HFF-Myc (cell line): ENCODE data around the gene CPSF4.
"Not testable (repeated sequence)": the region's sequence is repeated elsewhere in the genome, so short reads cannot be mapped to it uniquely, and the experiment has no call there.

Experiments used
- DNase-seq: peaks from one replicate; pipeline ENCODE4 v3.0.0-alpha.2; 2011; ENCODE audit warnings: low read depth; ENCODE audit errors: extremely low read depth
- H3K4me3 ChIP-seq: replicated peaks from 2 replicates; pipeline ENCODE4 v1.5.1; 2011; ENCODE audit warnings: low read depth, mild to moderate bottlenecking, control low read depth, low read length
- TF ChIP-seq, protein P1 (sequence below): IDR thresholded peaks from 2 replicates; pipeline ENCODE4 v1.5.1; 2012; ENCODE audit warnings: mild to moderate bottlenecking, low read depth, low read length, control low read depth; ENCODE audit errors: missing control alignments

Gene CPSF4

DNA sequence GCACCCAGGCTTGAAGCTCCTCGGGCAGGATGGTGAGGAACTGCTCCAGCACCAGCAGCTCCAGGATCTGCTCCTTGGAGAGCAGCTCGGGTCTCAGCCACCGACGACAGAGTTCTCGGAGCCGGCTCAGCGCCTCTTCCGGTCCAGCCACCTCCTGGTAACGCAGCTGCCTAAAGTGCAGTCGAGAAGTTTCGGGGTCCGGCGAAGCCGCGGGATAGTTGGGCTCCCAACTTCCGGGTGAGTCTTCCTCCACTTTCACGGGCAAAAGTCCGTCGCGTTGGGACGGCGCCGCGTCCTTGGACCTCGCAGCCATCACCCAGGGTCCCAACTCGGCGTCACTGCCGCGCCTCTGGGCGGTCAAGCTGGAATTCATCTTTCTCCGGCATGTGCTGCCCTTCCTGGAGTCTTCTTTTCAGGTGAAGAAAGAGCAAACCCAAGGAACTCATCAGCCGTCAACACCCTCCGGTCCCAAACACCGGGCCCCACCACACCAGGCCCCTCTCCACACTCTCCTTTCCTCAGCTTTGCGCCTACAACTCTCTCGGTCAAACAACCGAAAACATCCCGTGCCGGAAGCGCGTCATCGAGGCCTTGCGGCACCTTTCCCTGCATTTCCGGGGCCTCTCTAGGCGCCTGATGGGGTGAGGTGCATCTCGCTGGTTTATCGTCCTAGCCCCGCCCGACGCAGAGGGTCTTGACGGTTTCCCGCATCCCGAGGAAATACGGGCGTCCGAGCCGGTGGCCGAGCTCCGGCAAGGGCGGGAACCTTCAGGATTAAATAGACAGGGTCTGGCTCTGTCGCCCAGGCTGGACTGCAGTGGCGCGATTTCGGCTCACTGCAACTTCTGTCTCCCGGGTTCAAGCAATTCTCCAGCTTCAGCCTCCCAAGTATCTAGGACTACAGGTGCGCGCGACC is 61.2 kb downstream of the CPSF4 start, which contains the start of gene ZNF394:
Gene ZNF394 (minus strand): TSS at position 561 of the 916 bp plus-strand sequence. CDS start 188 bp downstream, at position 373.
- peak within 1 kb of the TSS; percentile 82 for H3K4me3 ChIP-seq
- TF ChIP-seq, protein P1, sequence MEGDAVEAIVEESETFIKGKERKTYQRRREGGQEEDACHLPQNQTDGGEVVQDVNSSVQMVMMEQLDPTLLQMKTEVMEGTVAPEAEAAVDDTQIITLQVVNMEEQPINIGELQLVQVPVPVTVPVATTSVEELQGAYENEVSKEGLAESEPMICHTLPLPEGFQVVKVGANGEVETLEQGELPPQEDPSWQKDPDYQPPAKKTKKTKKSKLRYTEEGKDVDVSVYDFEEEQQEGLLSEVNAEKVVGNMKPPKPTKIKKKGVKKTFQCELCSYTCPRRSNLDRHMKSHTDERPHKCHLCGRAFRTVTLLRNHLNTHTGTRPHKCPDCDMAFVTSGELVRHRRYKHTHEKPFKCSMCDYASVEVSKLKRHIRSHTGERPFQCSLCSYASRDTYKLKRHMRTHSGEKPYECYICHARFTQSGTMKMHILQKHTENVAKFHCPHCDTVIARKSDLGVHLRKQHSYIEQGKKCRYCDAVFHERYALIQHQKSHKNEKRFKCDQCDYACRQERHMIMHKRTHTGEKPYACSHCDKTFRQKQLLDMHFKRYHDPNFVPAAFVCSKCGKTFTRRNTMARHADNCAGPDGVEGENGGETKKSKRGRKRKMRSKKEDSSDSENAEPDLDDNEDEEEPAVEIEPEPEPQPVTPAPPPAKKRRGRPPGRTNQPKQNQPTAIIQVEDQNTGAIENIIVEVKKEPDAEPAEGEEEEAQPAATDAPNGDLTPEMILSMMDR = no peak
- peak; percentile 74 for DNase-seq

- peak overlapping the region; percentile 82 for H3K4me3 ChIP-seq
- TF ChIP-seq, protein P1 = no peak
- no peak for DNase-seq
Observed at GRCh38 chr7:99500637-99501009, 61.9 kb downstream of the CPSF4 start.

DNA sequence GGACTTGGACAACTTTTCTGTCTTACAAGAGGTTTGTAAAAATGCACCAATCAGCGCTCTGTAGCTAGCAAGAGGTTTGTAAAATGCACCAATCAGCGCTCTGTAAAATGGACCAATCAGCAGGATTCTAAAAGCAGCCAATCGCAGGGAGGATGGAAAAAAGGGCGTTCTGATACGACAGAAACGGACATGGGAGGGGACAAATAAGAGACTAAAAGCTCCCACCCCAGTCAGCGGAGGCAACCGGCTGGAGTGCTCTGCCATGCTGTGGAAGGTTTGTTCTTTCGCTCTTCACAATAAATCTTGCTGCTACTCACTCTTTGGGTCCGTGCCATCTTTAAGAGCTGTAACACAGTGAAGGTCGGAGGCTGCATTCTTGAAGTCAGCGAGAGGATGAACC is 62.5 kb downstream of the CPSF4 start:
- H3K4me3 ChIP-seq = peak overlapping the region; percentile 82
- not testable (repeated sequence) for DNase-seq

DNA sequence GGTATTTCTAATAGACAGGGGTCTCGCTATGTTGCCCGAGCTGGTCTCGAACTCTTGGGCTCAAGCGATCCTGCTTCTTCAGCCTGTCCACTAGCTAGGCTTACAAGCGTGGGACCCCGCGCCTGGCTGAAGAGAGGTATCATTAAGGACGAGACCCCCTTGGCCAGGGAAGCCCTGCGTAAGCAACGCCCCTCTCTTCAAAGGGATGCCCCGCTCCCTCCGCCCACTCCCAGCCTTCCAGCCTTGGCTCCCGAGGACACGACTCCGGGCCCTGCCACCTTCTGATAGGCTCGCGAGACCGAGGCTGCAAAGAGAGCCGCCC is 65.5 kb downstream of the CPSF4 start:
- TF ChIP-seq, protein P1 = no peak
- no peak for DNase-seq
- H3K4me3 ChIP-seq = peak overlapping the region; percentile 82

- TF ChIP-seq, protein P1 = no peak
- peak within 1 kb of the TSS; percentile 82 for H3K4me3 ChIP-seq
- peak; percentile 80 for DNase-seq
Observed at GRCh38 chr7:99504603-99505323, 66.0 kb downstream of the CPSF4 start, which contains the start of gene ZKSCAN5. Gene ZKSCAN5 (plus strand): TSS chr7:99504662. CDS start chr7:99506045, 1,383 bp downstream.

DNA sequence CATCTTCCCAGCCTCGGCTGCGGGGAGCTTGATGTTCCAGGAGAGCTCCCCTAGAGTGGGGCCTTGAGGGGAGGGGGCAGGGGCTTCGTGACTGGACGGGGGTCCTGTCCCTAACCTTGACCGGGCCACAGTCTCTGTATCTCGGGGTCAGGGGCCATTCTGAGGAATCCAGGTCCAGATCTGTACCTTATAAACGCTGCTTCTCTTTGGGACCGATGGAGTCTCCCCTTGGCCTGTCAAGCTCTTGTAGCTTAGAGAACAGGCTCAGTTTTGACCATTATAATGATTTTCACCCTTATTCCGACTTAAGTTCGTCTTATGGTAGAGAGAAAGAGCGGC is 66.5 kb downstream of the CPSF4 start:
- H3K4me3 ChIP-seq = peak overlapping the region; percentile 82
- TF ChIP-seq, protein P1 = no peak
- DNase-seq = no peak
